IMR-90 (cell line): ENCODE results near the gene CYP2A13. TPM values are rescaled to one million over a fixed set of nuclear protein-coding genes. Genes with fewer than 3 reads are reported as not detected.
"Not testable (repeated sequence)": the region's sequence is repeated elsewhere in the genome, so short reads cannot be mapped to it uniquely, and the experiment has no call there.

Experiments used
- ATAC-seq: fragments of 200-7000 bp; cut with Tn5 transposase; 2 replicates; pipeline ENCODE4 v1.9.1; 2020; ENCODE audit warnings: low read depth, mild to moderate bottlenecking, moderate library complexity
- BruUV-seq: library from RNA; stranded (reverse); fragments of 400-500 nt; replicated peaks from 2 replicates; lab custom pipeline; 2021; lab: Mats Ljungman, UMichigan
- CTCF ChIA-PET: fragments of 300-600 bp; formaldehyde crosslinking; extraction: SDS; loops from one replicate; lab custom pipeline; 2021; ENCODE audit warnings: antibody characterized with exemption; lab: Yijun Ruan, JAX
- POLR2A ChIA-PET: fragments of 300-600 bp; sonication (Branson Sonifier 250); formaldehyde crosslinking; loops from one replicate; lab custom pipeline; 2022; ENCODE audit warnings: antibody characterized with exemption; ENCODE audit not compliant: unreplicated experiment; lab: Charles Lee
- DNase-seq: peaks from one replicate; pipeline ENCODE4 v3.0.0; 2013
- H2AFZ ChIP-seq: replicated peaks from 2 replicates; pipeline ENCODE3; 2013; ENCODE audit warnings: low read length, mild to moderate bottlenecking; ENCODE audit not compliant: poor library complexity
- H2AK5ac ChIP-seq: 2 replicates; pipeline ENCODE4 v1.6.1; 2013; ENCODE audit warnings: low read depth, low read length, inconsistent platforms
- H2AK9ac ChIP-seq: replicated peaks from 2 replicates; pipeline ENCODE3; 2013; ENCODE audit warnings: mild to moderate bottlenecking, low read depth, low read length, moderate library complexity; ENCODE audit not compliant: poor library complexity
- H2BK120ac ChIP-seq: 2 replicates; pipeline ENCODE4 v1.6.1; 2013; ENCODE audit warnings: low read depth, low read length, inconsistent platforms
- H2BK15ac ChIP-seq: 3 replicates; pipeline ENCODE4 v1.6.1; 2013; ENCODE audit warnings: low read depth, low read length, inconsistent platforms
- H2BK20ac ChIP-seq: 2 replicates; pipeline ENCODE4 v1.6.1; 2013; ENCODE audit warnings: low read depth, mild to moderate bottlenecking, inconsistent platforms, low read length, moderate library complexity
- H2BK5ac ChIP-seq: 2 replicates; pipeline ENCODE4 v1.6.1; 2013; ENCODE audit warnings: mild to moderate bottlenecking, low read depth, low read length, inconsistent platforms; ENCODE audit not compliant: poor library complexity, severe bottlenecking
- H3K14ac ChIP-seq: replicated peaks from 2 replicates; pipeline ENCODE4 v1.6.1; 2013; ENCODE audit warnings: low read depth, low read length, inconsistent platforms
- H3K18ac ChIP-seq: 2 replicates; pipeline ENCODE4 v1.6.1; 2013; ENCODE audit warnings: low read depth, low read length, control low read depth
- H3K23ac ChIP-seq: 2 replicates; pipeline ENCODE4 v1.6.1; 2013; ENCODE audit warnings: low read depth, low read length, inconsistent platforms
- H3K27ac ChIP-seq: 2 replicates; pipeline ENCODE4 v1.5.1; 2013; ENCODE audit warnings: mild to moderate bottlenecking, control low read depth, low read length; ENCODE audit not compliant: insufficient read depth
- H3K27me3 ChIP-seq: 2 replicates; pipeline ENCODE4 v1.6.1; 2013; ENCODE audit warnings: low read length; ENCODE audit not compliant: control insufficient read depth, insufficient read depth
- H3K36me3 ChIP-seq: 2 replicates; pipeline ENCODE4 v1.6.1; 2013; ENCODE audit warnings: low read length, mixed read lengths; ENCODE audit not compliant: control insufficient read depth, insufficient read depth
- H3K4ac ChIP-seq: 2 replicates; pipeline ENCODE4 v1.6.1; 2013; ENCODE audit warnings: low read depth, low read length, inconsistent platforms
- H3K4me1 ChIP-seq: 2 replicates; pipeline ENCODE4 v1.6.1; 2013; ENCODE audit warnings: low read length, mixed read lengths; ENCODE audit not compliant: control insufficient read depth, insufficient read depth
- H3K4me2 ChIP-seq: 2 replicates; pipeline ENCODE4 v1.6.1; 2013; ENCODE audit warnings: low read depth, mild to moderate bottlenecking, control low read depth, low read length, moderate library complexity
- H3K4me3 ChIP-seq: 2 replicates; pipeline ENCODE4 v1.5.1; 2013; ENCODE audit warnings: low read depth, mild to moderate bottlenecking, control low read depth, low read length, moderate library complexity; ENCODE audit not compliant: insufficient read depth
- H3K56ac ChIP-seq: 2 replicates; pipeline ENCODE4 v1.6.1; 2013; ENCODE audit warnings: low read length, inconsistent platforms; ENCODE audit not compliant: insufficient read depth; ENCODE audit errors: extremely low read depth
- H3K79me1 ChIP-seq, 2 experiments: 2 replicates each; pipeline ENCODE4 v1.6.1; 2013; ENCODE audit warnings: low read length in 2 of 2, inconsistent platforms in 1 of 2, low read depth in 1 of 2
- H3K9ac ChIP-seq: 2 replicates; pipeline ENCODE4 v1.6.1; 2013; ENCODE audit warnings: low read depth, low read length, control low read depth
- H3K9me1 ChIP-seq: 2 replicates; pipeline ENCODE4 v1.6.1; 2013; ENCODE audit warnings: low read length, inconsistent platforms; ENCODE audit not compliant: insufficient read depth
- H3K9me3 ChIP-seq: 2 replicates; pipeline ENCODE4 v1.6.1; 2013; ENCODE audit warnings: low read length; ENCODE audit not compliant: control insufficient read depth, insufficient read depth
- H4K20me1 ChIP-seq: 2 replicates; pipeline ENCODE4 v1.6.1; 2013; ENCODE audit warnings: low read length, inconsistent platforms; ENCODE audit not compliant: insufficient read depth
- H4K5ac ChIP-seq: 2 replicates; pipeline ENCODE4 v1.6.1; 2013; ENCODE audit warnings: mild to moderate bottlenecking, low read depth, low read length, control low read depth
- H4K8ac ChIP-seq, 2 experiments: 2 replicates each; pipeline ENCODE4 v1.6.1; 2013; ENCODE audit warnings: low read depth in 2 of 2, low read length in 2 of 2, control low read depth in 1 of 2, inconsistent platforms in 1 of 2
- H4K91ac ChIP-seq: 2 replicates; pipeline ENCODE4 v1.6.1; 2013; ENCODE audit warnings: low read depth, low read length, inconsistent platforms; ENCODE audit not compliant: insufficient read depth
- CHD1 ChIP-seq: IDR thresholded peaks from 2 replicates; pipeline ENCODE4 v1.6.1; 2012; ENCODE audit warnings: low read depth, low read length, improper control_type of control experiment
- USF2 ChIP-seq: fragments of 150-350 bp; IDR thresholded peaks from 2 replicates; pipeline ENCODE4 v1.6.1; 2017; ENCODE audit warnings: mild to moderate bottlenecking, antibody characterized with exemption, low read length, low read depth
- WGBS, 2 experiments: methylation state at CpG; one replicate each; pipeline versions ENCODE4 v1.1.5 to v1.1.7; 2013; ENCODE audit warnings: missing lambda C conversion rate in 2 of 2; ENCODE audit not compliant: insufficient read length in 1 of 2; ENCODE audit errors: extremely low coverage in 2 of 2; 5-methylcytosine and 5-hydroxymethylcytosine counted together
- dilution Hi-C: fragments of 300-500 bp; cut with HindIII; formaldehyde crosslinking; loops from one replicate; pipeline ENCODE4 v1.14.3; 2018; ENCODE audit warnings: low sequenced_read_pairs; ENCODE audit not compliant: unreplicated experiment
- in situ Hi-C: fragments of 300-500 bp; cut with MboI; formaldehyde crosslinking; loops from 3 replicates; pipeline ENCODE4 v1.14.3; 2019; ENCODE audit warnings: low sequenced_read_pairs, inconsistent platforms, mixed read lengths
- intact Hi-C: fragments of 100-400 bp; cut with micrococcal nuclease; formaldehyde crosslinking; loops from 2 replicates; pipeline ENCODE4 v1.10.0; 2022
- polyA plus RNA-seq, 3 experiments: library from polyadenylated mRNA; depleted of rRNA; stranded (reverse); fragments of >200 nt; gene quantifications; 2 replicates each; pipeline ENCODE4 v1.2.3, GENCODE V29; 2012; ENCODE audit warnings: low replicate concordance in 1 of 3
- total RNA-seq: library from RNA; depleted of rRNA; stranded (reverse); fragments of >200 nt; gene quantifications from 2 replicates; pipeline ENCODE4 v1.2.3, GENCODE V29; 2012

The CYP2A13 gene
- total and polyA plus RNA-seq, 2 of the 4 experiments (the other 2 are of a cell fraction) = not detected

- Histone ChIP-seq H3K4ac (no peak overlapping the region), H3K56ac (no peak overlapping the region), H4K5ac (no peak overlapping the region), H2BK15ac (no peak overlapping the region), H3K27ac (no peak overlapping the region), H2BK5ac (no peak overlapping the region), H3K9me3 (no peaks in the 10 kb centered on the region), H4K8ac (no peak overlapping the region), H3K14ac (no peak overlapping the region), H2BK120ac (no peak overlapping the region), H3K18ac (no peak overlapping the region), H3K9ac (no peak overlapping the region), H3K79me1 (no peaks in the 10 kb centered on the region), H2AFZ (no peak overlapping the region), H2AK5ac (no peak overlapping the region), H4K20me1 (no peaks in the 10 kb centered on the region), H3K4me3 (no peak overlapping the region), H3K36me3 (no peaks in the 10 kb centered on the region), H3K9me1 (no peaks in the 10 kb centered on the region), H3K4me1 (no peaks in the 10 kb centered on the region), H2BK20ac (no peak overlapping the region), H2AK9ac (no peak overlapping the region), H3K4me2 (no peak overlapping the region), H3K23ac (no peak overlapping the region), H4K91ac (no peak overlapping the region), H3K27me3 (peaks cover 5% of the 10 kb centered on the region; the same call in 1 of the 2 replicates)
- no TSS peak for BruUV-seq
- WGBS, 2 experiments = no CpG with 5 or more reads among the region's 8 CpGs
- in situ Hi-C loops (no loop called here), intact Hi-C loops (no loop called here), dilution Hi-C loops (no loop called here)
- no peak for DNase-seq
- ChIA-PET CTCF (no interaction called here), POLR2A (no interaction called here)
- TF ChIP-seq USF2 = no peak
- no peak for TF ChIP-seq CHD1
- no peak for ATAC-seq
Observed at GRCh38 chr19:41116261-41116660, 28.0 kb downstream of the CYP2A13 start.

GRCh38 chr19:41120929-41121911 is 33.0 kb downstream of the CYP2A13 start:
- WGBS, 2 experiments = 72% methylated on average over 7 of the region's 41 CpGs; no CpG with 5 or more reads in 1 of the 2 experiments
- H3K4ac ChIP-seq, H4K8ac ChIP-seq, H3K23ac ChIP-seq, H3K79me1 ChIP-seq, H2BK15ac ChIP-seq, H3K56ac ChIP-seq, H3K4me2 ChIP-seq, H4K91ac ChIP-seq, DNase-seq, dilution Hi-C loops, H3K9me1 ChIP-seq, H3K27me3 ChIP-seq, H2BK5ac ChIP-seq, H3K4me1 ChIP-seq, H2AK9ac ChIP-seq, POLR2A ChIA-PET, H3K18ac ChIP-seq, H3K9ac ChIP-seq, H2AK5ac ChIP-seq, H3K27ac ChIP-seq, H4K5ac ChIP-seq, H3K14ac ChIP-seq, H2BK120ac ChIP-seq, BruUV-seq, H2BK20ac ChIP-seq, in situ Hi-C loops, H2AFZ ChIP-seq, intact Hi-C loops, H4K20me1 ChIP-seq, H3K36me3 ChIP-seq, CTCF ChIA-PET, H3K9me3 ChIP-seq, ATAC-seq, H3K4me3 ChIP-seq: not testable (repeated sequence)
